GM12865 (cell line): ENCODE results near the gene PTPMT1.
"Not testable (repeated sequence)": the region's sequence is repeated elsewhere in the genome, so short reads cannot be mapped to it uniquely, and the experiment has no call there.

Experiments used
- DNase-seq: peaks from one replicate; pipeline ENCODE4 v3.0.0; 2010; ENCODE audit warnings: low read depth
- H3K4me3 ChIP-seq: 2 replicates; pipeline ENCODE4 v1.5.1; 2011; ENCODE audit warnings: mild to moderate bottlenecking, low read depth, low read length, control low read depth
- CTCF ChIP-seq: IDR thresholded peaks from 2 replicates; pipeline ENCODE4 v1.5.1; 2011; ENCODE audit warnings: low read length, control low read depth, low read depth, inconsistent platforms; ENCODE audit not compliant: insufficient read depth; ENCODE audit errors: missing control alignments

Gene PTPMT1

GRCh38 chr11:47527186-47527585, 38.2 kb upstream of the PTPMT1 start:
- no peak for TF ChIP-seq CTCF
- DNase-seq = no peak
- no peak overlapping the region for H3K4me3 ChIP-seq

GRCh38 chr11:47529951-47530350, 35.4 kb upstream of the PTPMT1 start:
- no peak for TF ChIP-seq CTCF
- no peak for DNase-seq
- H3K4me3 ChIP-seq = no peak overlapping the region

- DNase-seq, H3K4me3 ChIP-seq: not testable (repeated sequence)
These were observed 34.7 kb upstream of the PTPMT1 start for GRCh38 chr11:47530721-47531120.

- DNase-seq = no peak
- TF ChIP-seq CTCF = no peak
- H3K4me3 ChIP-seq = no peak overlapping the region
These were observed 33.7 kb upstream of the PTPMT1 start for GRCh38 chr11:47531666-47532065.

- H3K4me3 ChIP-seq = no peak overlapping the region
- no peak for DNase-seq
- no peak for TF ChIP-seq CTCF
These were observed 32.7 kb upstream of the PTPMT1 start for GRCh38 chr11:47532597-47533213.

- H3K4me3 ChIP-seq = no peak overlapping the region
- TF ChIP-seq CTCF = no peak
- no peak for DNase-seq
These were observed 31.7 kb upstream of the PTPMT1 start for GRCh38 chr11:47533690-47534151.

- DNase-seq = no peak
- TF ChIP-seq CTCF = no peak
- no peak overlapping the region for H3K4me3 ChIP-seq
These were observed 30.6 kb upstream of the PTPMT1 start for GRCh38 chr11:47534704-47535251.

- no peak for DNase-seq
- no peak overlapping the region for H3K4me3 ChIP-seq
- TF ChIP-seq CTCF = no peak
These were observed 28.5 kb upstream of the PTPMT1 start for GRCh38 chr11:47536915-47537314.
